ENCODE data around the gene CRISP2. TPM values are rescaled to one million over a fixed set of nuclear protein-coding genes. Genes with fewer than 3 reads are reported as not detected.
"Not testable (repeated sequence)": the region's sequence is repeated elsewhere in the genome, so short reads cannot be mapped to it uniquely, and the experiment has no call there.

Gene CRISP2
- total RNA-seq, 4 donors from 2014 or later, result 0.81 to 0.91 TPM; not detected in 2

GRCh38 chr6:49733680-49734079 lies 20.3 kb upstream of the CRISP2 start:
- no peak for TF ChIP-seq CTCF (IDR thresholded peaks at IDR 0.05)
- no peak for TF ChIP-seq POLR2A (IDR thresholded peaks at IDR 0.05)
- intact Hi-C loops (cut with DNase I; ENCODE audit: low total_unique reads), result no loop called here
- no peak for DNase-seq (ENCODE audit: low spot score in 2 of 2)
- WGBS, 2 donors, result 37 to 54% methylated on average over 2 of the region's 2 CpGs
- no peak overlapping the region for H3K4me3 ChIP-seq (ENCODE audit: low read depth, poor library complexity, severe bottlenecking)

GRCh38 chr6:49732781-49733180 lies 19.4 kb upstream of the CRISP2 start:
- no peak for DNase-seq (ENCODE audit: low spot score in 2 of 2)
- intact Hi-C loops (cut with DNase I; ENCODE audit: low total_unique reads), result no loop called here
- TF ChIP-seq POLR2A (IDR thresholded peaks at IDR 0.05), result no peak
- TF ChIP-seq CTCF (IDR thresholded peaks at IDR 0.05), result no peak
- 75 to 84% methylated on average over 3 of the region's 3 CpGs for WGBS, 2 donors
- no peak overlapping the region for H3K4me3 ChIP-seq (ENCODE audit: low read depth, poor library complexity, severe bottlenecking)

- no peak overlapping the region for H3K4me3 ChIP-seq (ENCODE audit: low read depth, poor library complexity, severe bottlenecking)
- no peak for DNase-seq (ENCODE audit: low spot score in 2 of 2)
- intact Hi-C loops (cut with DNase I; ENCODE audit: low total_unique reads), result no loop called here
- no peak for TF ChIP-seq CTCF (IDR thresholded peaks at IDR 0.05)
- TF ChIP-seq POLR2A (IDR thresholded peaks at IDR 0.05), result no peak
These were observed 16.9 kb upstream of the CRISP2 start for GRCh38 chr6:49730251-49730650.

- 85 to 92% methylated on average over 4 of the region's 4 CpGs for WGBS, 2 donors
- H3K4me3 ChIP-seq (ENCODE audit: low read depth, poor library complexity, severe bottlenecking); intact Hi-C loops (cut with DNase I; ENCODE audit: low total_unique reads); DNase-seq (ENCODE audit: low spot score in 2 of 2): not testable (repeated sequence)
These were observed 10.6 kb upstream of the CRISP2 start for GRCh38 chr6:49723917-49724316.

- 39 to 45% methylated on average over 2 of the region's 2 CpGs for WGBS, 2 donors
- intact Hi-C loops (cut with DNase I; ENCODE audit: low total_unique reads), result no loop called here
- DNase-seq (ENCODE audit: low spot score in 2 of 2), result no peak
- no peak overlapping the region for H3K4me3 ChIP-seq (ENCODE audit: low read depth, poor library complexity, severe bottlenecking)
- no peak for TF ChIP-seq CTCF (IDR thresholded peaks at IDR 0.05)
- TF ChIP-seq POLR2A (IDR thresholded peaks at IDR 0.05), result no peak
These were observed 8.0 kb upstream of the CRISP2 start for GRCh38 chr6:49721297-49721696.

- WGBS, 2 donors, result 88% methylated on average over 7 of the region's 7 CpGs
- intact Hi-C loops (cut with DNase I; ENCODE audit: low total_unique reads), result no loop called here
- DNase-seq (ENCODE audit: low spot score in 2 of 2), result no peak
- TF ChIP-seq POLR2A (IDR thresholded peaks at IDR 0.05), result no peak
- H3K4me3 ChIP-seq (ENCODE audit: low read depth, poor library complexity, severe bottlenecking), result no peak overlapping the region
These were observed 7.0 kb upstream of the CRISP2 start for GRCh38 chr6:49720372-49720771.

- no peak overlapping the region for H3K4me3 ChIP-seq (ENCODE audit: low read depth, poor library complexity, severe bottlenecking)
- TF ChIP-seq POLR2A (IDR thresholded peaks at IDR 0.05) (no peak), CTCF (IDR thresholded peaks at IDR 0.05) (no peak)
- DNase-seq (ENCODE audit: low spot score in 2 of 2), result no peak
- intact Hi-C loops (cut with DNase I; ENCODE audit: low total_unique reads), result no loop called here
These were observed 14.9 kb downstream of the CRISP2 start for GRCh38 chr6:49698478-49698877.

Data from lower leg skin (tissue), 4 donors.